ENCODE measurements around the gene ELK3. TPM values are rescaled to one million over a fixed set of nuclear protein-coding genes. Genes with fewer than 3 reads are reported as not detected.

The ELK3 gene
- total and polyA plus RNA-seq, 2 of the 8 experiments (the other 6 are each of a cell fraction or from before 2014, with no cell fraction given): 3.5 to 14.3 TPM

DNA sequence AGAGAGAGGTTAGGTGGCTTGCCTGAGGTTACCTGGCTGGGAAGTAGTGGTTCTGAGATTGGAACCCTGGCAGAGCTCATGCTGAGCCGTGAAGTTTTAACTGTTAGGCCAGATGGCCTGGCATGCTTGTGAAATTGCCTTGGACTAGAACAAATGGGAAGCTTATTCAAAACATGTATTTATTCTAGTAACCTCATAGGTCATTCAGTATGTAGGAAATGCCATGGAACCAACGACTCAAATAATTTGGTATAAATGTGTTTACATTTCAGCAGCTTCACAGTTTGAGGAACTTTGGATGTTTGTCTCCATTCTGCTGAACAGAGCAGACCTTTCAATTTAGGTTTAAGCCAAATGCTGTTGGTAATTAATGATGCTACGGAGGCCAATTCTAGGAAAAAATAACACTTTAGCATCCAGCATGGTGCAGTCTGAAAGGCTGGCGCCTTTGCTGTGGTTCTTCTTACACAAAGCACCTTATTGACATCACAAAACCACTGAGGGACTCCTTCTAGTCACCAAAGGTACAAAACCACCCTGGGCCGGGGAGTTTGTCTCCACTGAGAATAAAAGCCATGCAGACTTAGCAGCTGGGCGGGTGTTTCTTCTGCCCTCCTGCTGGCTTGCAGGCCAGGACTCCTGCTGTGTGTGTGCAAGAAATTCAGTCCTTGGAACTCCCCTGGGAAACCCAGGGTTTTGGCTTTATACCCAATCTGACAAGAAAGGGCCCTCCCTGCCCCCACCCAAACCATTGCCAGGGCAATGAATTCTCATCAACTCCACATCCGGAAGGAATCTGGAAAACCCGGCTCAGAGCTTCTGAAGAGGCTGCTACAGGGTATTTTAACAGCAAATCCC lies 64.2 kb downstream of the ELK3 start:
- WGBS, 2 experiments (ENCODE audit: extremely low coverage in 1 of 2, insufficient coverage in 1 of 2, insufficient read length in 1 of 2, insufficient replicate concordance in 2 of 2, low coverage in 1 of 2, low lambda C conversion rate in 2 of 2, missing lambda C conversion rate in 1 of 2): 52% methylated on average over 8 of the region's 8 CpGs; no CpG with 5 or more reads in 1 of the 2 experiments
- Histone ChIP-seq H3K79me2 (ENCODE audit: control insufficient read depth in 1 of 2, insufficient read depth in 2 of 2, low read length in 2 of 2) (no peaks in the 10 kb centered on the region), H2BK20ac (ENCODE audit: low read length) (no peak overlapping the region), H3K27me3 (replicated peaks in 1 of 4; ENCODE audit: control insufficient read depth in 3 of 4, extremely low read depth in 1 of 4, insufficient read depth in 3 of 4, low read length in 3 of 4) (no peaks in the 10 kb centered on the region), H2BK5ac (ENCODE audit: low read depth, low read length) (no peak overlapping the region), H3K9me3 (ENCODE audit: insufficient read depth in 2 of 2, low read depth in 1 of 2, low read length in 1 of 2) (no peaks in the 10 kb centered on the region), H3K4me1 (replicated peaks in 1 of 4; ENCODE audit: control insufficient read depth in 3 of 4, insufficient read depth in 4 of 4, low read length in 3 of 4) (no peaks in the 10 kb centered on the region; a peak in 2 of 7 replicates), H4K5ac (ENCODE audit: insufficient read length, low read depth, low read length) (peak overlapping the region; percentile 8), H4K20me1 (replicated peaks in 1 of 2; ENCODE audit: control insufficient read depth in 1 of 2, insufficient read depth in 2 of 2, low read length in 2 of 2) (no peaks in the 10 kb centered on the region), H2BK120ac (replicated peaks; ENCODE audit: low read depth, low read length) (no peak overlapping the region), H4K91ac (replicated peaks; ENCODE audit: insufficient read length, low read length) (no peak overlapping the region), H2BK12ac (ENCODE audit: low read depth, low read length) (no peak overlapping the region), H3K4ac (replicated peaks; ENCODE audit: insufficient read length, low read depth, low read length) (no peak overlapping the region), H3K4me2 (ENCODE audit: insufficient read depth in 1 of 2, low read depth in 2 of 2, low read length in 2 of 2) (peak overlapping the region; percentile 7 to 37; a peak in 2 of 4 replicates), H3K18ac (ENCODE audit: extremely low read depth, low read length) (no peak overlapping the region), H3K14ac (ENCODE audit: insufficient read length) (no peak overlapping the region), H3K9ac (replicated peaks in 1 of 4; ENCODE audit: extremely low read depth in 1 of 4, low read depth in 3 of 4, low read length in 3 of 4) (no peak overlapping the region), H3K23me2 (ENCODE audit: low read depth, low read length) (no peaks in the 10 kb centered on the region), H2BK15ac (ENCODE audit: low read length) (no peak overlapping the region), H3K79me1 (ENCODE audit: low read depth, low read length) (no peaks in the 10 kb centered on the region), H2AK5ac (ENCODE audit: low read depth, low read length) (no peak overlapping the region; the same call in 1 of the 2 replicates), H3K23ac (ENCODE audit: insufficient read length) (no peak overlapping the region), H4K8ac (ENCODE audit: extremely low read depth, insufficient read depth, low read length) (no peak overlapping the region), H3K36me3 (ENCODE audit: control insufficient read depth in 2 of 4, insufficient read depth in 4 of 4, low read length in 3 of 4) (no peaks in the 10 kb centered on the region; a peak in 2 of 8 replicates), H3K27ac (ENCODE audit: low read depth, low read length) (no peak overlapping the region), H2AFZ (ENCODE audit: low read length) (no peak overlapping the region), H3K56ac (replicated peaks; ENCODE audit: insufficient read length, low read depth, low read length) (no peak overlapping the region), H3K4me3 (ENCODE audit: extremely low read depth in 1 of 4, insufficient read depth in 2 of 4, low read depth in 3 of 4, low read length in 4 of 4) (no peak overlapping the region)
- CTCF ChIA-PET (ENCODE audit: partially characterized antibody): interaction anchor here (1.1 kb wide), 2 partner anchors 47 to 140 kb away, joined by 3 read pairs; no protein-coding TSS in a partner anchor
- DNase-seq (ENCODE audit: low read depth in 1 of 2, low spot score in 2 of 2) (peak in 1 of 2 experiments; percentile 34), FAIRE-seq (no peak)
- POLR2A ChIA-PET (ENCODE audit: partially characterized antibody): no interaction called here
- no peak for TF ChIP-seq EP300 (IDR thresholded peaks at IDR 0.05; ENCODE audit: borderline replicate concordance in 1 of 2, low read depth in 2 of 2, low read length in 2 of 2)
- no peak for TF ChIP-seq CTBP2 (IDR thresholded peaks at IDR 0.05; ENCODE audit: borderline replicate concordance, insufficient read depth, insufficient read length, low read length)
- no peak for TF ChIP-seq SRF (IDR thresholded peaks at IDR 0.05; ENCODE audit: low read depth, low read length)
- no peak for TF ChIP-seq FOSL1 (IDR thresholded peaks at IDR 0.05; ENCODE audit: insufficient read depth, low read depth, low read length)
- TF ChIP-seq, protein P1, sequence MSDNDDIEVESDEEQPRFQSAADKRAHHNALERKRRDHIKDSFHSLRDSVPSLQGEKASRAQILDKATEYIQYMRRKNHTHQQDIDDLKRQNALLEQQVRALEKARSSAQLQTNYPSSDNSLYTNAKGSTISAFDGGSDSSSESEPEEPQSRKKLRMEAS (IDR thresholded peaks at IDR 0.05): no peak
- TF ChIP-seq HDAC2 (IDR thresholded peaks at IDR 0.05; ENCODE audit: borderline replicate concordance in 1 of 2, low read depth in 2 of 2, low read length in 2 of 2): peak; percentile 56 to 74; a peak in 1 of 4 replicates
- no peak for TF ChIP-seq PHF8 (conservative IDR thresholded peaks at IDR 0.05; ENCODE audit: low read depth, low read length)
- no peak for TF ChIP-seq TEAD4 (IDR thresholded peaks at IDR 0.05; ENCODE audit: low read depth, low read length)
- TF ChIP-seq RFX5 (IDR thresholded peaks at IDR 0.05; ENCODE audit: borderline replicate concordance, low read depth, low read length): no peak
- TF ChIP-seq SUZ12 (IDR thresholded peaks at IDR 0.05; ENCODE audit: low read length): no peak
